TTC549 (cell line): Measurements from ENCODE around the gene PCNX3.

Experiments used
- FAIRE-seq: peaks from 2 replicates; lab custom pipeline; 2012; peaks lifted over from hg19 to GRCh38; lab: Jason Lieb, UNC

Gene PCNX3

DNA sequence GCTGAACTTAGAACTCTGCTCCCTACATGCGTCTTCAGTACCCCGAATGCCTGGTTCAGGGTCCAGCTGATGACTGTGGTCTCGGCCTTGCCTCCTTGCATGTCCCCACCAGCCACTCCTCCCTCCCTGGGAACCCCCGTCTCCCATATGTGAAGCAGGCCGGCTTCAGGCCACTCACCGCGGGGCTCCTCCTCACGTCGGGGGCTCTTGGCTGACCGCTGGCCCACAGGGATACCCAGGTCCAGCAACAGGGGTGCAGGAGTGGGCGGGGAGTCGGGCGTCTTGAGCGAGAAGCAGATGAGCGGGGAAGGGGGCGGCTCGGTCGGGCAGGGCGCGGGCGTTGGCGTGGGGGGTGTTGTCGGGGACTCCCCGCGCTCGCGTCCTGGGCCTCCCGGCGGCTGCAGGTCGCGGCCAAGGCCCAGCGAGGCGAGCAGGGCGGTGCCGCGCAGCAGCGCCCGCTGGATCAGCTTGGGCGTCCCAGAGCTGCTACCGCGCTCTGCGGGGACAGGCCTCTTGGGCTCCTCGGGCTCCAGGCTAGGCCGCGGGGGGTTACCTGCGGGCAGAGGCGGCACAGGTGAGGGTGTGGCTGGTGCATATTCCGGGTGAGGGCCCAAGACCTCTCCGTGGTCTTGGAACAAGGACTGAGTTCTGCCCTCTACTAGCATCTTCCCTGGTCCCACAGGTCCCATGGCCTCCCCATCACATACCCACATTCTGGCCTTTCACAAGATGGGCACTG lies 16.2 kb upstream of the PCNX3 start:
- no peak for FAIRE-seq

DNA sequence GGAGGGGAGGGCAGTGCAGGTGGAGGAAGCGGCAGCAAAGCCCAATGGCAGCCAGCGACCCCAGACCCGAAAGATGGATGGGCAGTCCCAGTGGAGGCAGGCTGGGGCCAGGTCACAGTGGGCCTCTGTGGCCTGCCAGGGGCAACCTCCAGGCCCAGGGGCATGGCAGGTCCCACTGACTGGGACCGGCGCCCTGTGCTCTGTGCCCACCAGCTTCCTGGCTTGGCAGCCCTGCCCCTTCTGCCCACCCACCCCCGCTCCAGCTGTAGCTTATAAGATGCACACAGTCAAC lies 15.7 kb upstream of the PCNX3 start:
- FAIRE-seq: no peak

DNA sequence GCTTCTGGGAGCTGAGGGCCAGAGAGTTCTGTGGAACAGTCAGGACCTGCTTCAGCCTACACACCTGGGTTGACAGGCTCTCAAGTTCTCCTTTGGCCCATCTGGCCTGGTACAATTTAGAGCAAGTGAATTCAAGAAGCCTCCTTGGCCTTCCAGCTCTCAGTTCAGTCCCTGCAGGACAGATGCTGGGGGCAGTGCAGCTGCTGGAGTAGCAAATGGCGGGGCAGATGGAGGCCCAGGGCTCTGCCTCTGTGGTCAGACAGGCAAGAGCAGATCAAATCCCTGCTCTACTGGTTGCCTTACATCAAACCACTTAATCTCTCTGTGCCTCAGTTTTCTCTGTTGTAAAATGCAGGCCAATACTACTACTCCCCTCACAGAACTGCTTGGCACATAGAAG lies 11.3 kb upstream of the PCNX3 start:
- FAIRE-seq: no peak

DNA sequence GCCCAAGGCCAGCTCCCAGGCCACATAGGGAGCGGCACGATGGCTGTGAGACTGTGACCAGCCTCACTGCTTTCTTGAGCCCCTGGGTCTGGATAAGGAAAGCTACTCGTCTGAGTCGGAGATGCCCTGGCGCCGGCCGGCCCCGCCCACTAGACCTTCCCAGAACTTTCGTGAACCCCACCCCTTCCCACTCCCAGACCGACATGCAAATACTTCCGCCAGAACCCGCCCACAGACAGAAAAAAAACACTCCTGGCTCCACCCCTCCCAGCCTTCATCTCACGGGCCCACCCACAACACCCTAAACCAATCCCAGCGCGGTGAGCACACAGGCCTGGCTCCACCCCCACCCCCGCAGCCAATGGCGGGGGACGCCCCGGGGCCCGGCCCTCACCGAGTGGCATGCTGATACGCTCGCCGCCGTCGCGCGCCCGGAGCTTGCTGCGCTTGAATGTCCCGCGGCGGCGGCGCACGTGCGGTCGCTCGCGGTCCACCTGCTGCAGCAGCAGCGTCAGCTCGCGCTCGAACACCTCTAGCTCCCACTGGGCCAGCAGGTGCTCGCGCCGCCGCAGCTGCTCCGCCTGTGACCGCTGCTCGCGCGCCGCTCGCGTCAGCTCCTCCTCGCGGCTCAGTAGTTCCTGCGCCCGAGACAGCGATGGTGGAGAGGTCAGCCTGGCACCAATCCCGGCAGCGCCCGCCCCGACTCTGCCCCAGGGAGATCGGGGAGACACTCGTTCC lies 8.5 kb upstream of the PCNX3 start:
- peak; percentile 79 for FAIRE-seq

DNA sequence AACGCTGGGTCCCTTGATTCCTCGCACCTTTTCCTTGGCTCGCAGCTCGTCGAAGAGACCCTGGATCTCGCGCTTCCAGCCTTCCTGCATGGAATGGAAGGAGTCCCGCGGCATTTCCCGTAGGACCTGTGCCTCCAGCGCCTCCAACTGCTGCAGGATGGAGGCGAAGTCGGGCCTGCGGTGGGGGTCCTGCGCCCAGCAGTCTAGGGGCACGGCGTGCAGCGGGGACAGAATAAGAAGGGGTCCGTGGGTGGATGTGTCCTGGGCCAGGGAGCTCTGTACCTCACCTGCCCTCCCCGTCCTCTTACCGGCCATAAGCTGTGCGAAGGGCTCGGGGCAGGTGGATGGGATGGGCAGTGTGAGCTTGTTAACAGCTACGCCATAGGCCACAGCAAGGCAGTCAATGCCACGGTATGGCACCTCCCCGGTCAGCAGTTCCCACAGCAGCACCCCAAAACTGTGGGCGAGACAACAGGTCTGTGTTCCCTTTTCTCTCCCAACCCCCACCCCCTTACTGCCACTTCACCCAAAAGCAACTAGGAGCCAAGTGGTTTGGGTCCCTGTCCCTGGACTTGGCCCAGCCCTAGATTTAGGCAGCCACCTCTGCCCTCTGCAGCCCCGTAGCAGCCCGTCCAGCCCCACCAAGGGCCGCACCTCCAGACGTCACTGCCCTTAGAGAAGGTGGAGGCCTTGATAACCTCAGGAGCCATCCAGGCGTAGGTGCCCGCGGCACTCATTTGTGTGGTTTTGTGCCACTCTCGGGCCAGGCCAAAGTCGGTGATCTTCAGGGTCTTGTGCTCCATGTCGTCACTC lies 7.8 kb upstream of the PCNX3 start:
- no peak for FAIRE-seq

DNA sequence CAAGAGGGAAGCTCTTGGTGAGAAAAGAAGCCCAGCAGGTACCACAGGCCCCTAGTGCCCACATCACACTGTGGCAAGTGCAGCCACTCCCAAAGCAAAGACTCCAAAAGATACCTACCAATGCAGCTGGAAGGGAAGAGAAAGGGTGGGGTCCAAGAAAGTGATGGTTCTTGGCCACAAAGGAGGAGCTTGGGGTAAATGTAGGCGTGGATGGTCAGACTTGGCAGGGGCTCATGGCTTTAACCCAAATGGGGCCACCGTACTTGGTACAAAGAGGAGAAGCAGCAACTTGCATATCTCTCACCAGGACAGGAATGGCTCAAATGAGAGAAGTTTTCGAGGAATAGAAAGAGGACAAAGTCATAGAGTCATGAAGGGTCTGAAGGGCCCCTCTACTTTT lies 6.3 kb upstream of the PCNX3 start:
- no peak for FAIRE-seq

DNA sequence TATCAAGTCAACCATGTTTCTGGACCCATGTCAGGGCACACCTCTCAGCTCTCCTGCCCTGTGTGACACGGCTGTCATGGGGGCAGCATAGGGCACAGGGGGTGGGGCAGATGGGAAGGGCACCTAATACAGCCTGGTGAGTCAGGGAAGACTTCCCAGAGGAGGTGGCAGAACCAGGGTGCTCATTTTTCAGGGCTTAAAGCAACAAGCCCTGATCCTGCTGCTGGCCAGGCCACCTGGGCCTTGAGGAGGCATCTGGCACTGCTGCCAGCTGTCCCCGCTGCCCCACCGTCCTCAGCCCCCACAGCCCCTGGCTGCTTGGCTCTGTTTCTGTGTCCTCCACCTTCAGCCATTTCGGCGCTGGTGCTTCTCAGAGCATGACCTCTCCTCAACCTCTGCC lies 5.9 kb upstream of the PCNX3 start:
- FAIRE-seq: no peak

DNA sequence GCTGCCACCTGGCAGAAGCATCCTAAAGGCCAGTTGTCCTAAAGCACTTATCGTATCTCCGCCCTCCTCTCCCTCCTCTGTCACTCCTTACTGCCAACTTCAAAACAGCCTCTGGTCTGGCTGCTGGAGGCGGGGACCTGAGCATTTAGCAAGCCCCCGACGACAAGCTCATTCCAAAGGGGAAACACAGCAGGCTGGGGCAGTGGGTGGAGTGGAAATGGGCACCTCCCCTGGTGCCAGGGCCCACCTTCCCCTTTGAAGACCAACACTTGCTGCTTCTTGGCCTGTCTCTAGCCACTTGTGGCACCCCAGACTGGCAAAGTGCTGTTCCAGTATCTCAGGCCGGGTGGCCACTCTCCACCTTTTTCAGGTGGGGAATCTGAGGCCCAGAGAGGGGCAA lies 5.2 kb upstream of the PCNX3 start:
- no peak for FAIRE-seq

DNA sequence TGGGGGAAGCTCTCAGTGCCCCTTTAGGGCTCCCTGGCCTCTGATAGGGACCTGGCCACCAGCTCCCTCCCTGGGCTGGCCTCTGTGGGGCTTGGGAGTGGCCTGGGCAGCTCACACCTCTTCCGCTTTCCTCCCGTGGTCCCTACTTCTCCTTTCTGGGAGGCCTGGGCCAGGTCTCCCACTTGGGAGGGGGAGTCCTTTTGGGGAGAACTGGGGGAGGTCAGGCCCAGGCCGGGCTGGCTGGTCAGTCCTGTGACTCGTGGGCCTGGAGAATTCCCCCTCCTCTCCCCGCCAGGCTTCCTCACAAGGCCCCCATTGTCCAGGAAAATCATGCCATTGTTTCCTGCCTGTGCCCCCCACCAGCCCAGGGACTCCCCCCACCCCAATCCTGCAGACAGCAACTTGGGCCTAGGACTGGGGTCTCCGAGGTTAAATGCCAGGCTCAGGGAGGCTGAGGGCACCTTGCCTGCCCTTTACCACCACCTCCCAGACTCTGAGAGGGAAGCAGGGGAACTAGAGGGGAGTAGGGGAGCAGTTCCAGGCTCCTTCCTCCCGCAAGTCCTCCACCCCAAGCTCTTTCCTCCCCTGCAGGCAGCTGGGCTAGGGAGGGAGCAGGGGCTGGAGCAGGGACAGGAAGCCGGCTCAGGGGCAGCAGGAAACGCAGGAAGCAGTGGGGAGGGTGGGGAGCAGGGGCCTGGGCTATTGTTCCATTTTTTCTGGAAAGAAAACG lies 4.4 kb upstream of the PCNX3 start:
- no peak for FAIRE-seq

DNA sequence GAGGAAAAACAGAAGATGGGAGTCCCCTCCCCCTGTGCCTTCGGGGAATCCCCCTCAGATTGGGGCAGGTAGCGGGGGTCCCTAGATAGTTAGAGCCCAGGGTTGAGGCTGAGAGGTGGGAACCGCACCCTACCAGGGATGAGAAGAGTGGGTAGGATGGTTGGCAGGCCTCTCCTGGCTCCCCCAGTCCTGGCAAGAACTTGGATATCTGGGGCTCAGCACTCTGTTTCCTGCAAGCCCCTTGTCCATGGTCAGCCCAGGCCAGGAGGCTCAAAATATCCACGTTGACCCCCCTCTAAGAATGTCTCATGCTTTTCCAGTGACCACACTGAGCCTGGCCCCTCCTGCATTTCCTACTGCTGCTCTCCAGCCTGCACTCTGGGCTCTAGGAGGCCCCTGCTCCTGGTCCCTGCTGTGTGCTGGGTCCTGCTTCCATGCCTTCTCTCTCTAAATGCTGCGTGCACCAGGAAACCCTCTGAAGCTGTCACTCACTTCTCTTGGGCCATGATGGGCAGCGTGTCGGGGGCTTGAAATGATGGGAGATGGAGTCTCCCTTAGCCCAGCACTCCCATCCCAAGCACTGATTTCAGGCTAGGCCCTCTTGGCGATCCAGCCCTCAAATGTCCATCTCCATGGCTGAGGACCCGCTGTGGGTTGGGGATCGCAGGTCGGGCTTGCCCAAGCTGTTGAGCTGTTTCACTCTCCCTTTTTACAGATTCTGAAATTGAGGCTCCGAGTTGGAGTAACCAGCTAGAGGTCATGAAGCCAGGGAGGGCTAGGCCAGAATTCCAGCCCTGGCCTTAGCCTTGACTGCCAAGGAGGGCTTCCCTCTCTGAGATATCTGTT lies 3.6 kb upstream of the PCNX3 start:
- no peak for FAIRE-seq

DNA sequence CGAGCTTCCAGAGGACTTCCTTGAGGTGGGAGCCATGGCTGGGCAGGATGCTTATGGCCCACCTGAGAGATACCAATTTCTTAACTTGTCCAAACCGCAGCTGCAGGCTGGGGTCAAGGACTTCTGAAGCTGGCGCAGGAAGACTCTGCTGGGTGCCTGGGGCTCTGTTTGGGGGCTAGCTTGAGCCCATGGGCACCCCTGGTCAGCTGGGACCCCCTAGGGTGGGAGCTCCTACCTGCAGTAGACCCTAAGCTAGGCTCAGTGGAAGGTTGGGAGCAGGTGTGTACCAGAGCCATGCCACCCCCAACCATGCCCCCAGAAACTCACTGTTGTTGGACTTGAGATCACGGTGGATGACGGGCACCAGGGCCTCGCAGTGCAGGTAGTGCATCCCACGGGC lies 2.9 kb upstream of the PCNX3 start:
- FAIRE-seq: no peak

DNA sequence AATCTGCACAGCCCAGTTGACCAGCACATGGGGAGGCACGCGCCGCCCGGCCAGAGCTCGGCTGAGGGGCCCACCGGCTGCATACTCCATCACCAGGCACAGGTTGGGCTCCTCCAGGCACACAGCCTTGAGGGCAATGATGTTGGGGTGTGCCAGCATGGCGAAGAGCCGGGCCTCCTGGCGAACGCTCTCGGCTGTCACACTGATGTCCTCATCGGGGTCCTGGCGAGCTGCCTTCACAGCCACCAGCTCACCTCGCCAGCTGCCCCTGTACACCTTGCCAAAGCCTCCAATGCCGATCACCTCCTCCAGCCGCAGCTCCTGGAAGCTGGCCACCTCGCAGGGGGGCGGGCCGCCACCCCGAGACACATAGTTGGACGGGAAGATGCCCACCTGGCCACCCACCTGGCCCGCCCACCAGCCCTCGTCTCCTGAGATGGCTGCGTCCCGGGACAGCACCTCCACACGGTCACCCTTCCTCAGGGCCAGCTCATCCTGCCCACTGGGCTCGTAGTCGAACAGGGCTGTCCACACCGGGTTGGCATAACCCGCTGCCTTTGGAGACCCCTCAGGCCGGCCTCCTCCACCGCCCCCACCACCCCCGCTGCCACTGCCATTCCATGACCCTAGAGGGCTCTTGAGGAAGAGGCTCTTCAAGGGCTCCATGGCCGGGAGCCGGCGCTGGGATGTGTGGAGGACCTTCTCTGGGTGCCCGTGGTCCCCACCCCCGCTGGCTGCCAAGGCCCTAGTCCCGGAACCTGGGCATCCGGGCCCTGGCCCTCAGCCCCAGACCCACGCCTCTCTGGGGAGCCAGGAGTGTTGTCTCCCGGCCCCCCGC lies 2.3 kb upstream of the PCNX3 start:
- FAIRE-seq: no peak

DNA sequence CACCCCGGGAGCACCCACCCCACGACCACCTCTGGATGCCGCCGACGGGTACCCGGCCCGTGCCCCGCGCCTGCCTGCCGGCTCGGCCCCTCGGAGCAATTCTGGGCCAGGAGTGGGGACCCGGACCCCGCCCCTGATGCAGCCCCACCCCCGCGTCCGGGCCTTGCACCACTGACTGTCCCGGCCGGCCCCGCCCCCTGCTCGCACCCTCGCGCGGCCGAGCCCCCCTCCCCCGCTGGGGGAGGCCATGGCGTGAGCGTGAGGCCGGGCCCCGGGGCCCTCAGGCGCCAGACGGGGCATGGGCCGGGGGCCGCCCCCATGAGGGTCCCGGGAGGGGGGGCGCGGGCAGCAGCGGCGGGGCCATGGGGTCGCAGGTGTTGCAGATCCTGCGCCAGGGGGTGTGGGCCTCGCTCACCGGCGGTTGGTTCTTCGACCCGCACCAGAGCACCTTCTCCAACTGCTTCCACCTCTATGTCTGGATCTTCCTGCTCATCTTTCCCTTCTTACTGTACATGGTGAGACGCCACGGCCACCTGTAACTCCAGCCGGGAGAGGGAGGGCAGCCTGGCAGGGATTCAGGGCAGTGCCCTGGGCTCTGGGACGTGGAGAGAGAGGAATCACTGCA lies 486 bp downstream of the PCNX3 start:
- FAIRE-seq: no peak

DNA sequence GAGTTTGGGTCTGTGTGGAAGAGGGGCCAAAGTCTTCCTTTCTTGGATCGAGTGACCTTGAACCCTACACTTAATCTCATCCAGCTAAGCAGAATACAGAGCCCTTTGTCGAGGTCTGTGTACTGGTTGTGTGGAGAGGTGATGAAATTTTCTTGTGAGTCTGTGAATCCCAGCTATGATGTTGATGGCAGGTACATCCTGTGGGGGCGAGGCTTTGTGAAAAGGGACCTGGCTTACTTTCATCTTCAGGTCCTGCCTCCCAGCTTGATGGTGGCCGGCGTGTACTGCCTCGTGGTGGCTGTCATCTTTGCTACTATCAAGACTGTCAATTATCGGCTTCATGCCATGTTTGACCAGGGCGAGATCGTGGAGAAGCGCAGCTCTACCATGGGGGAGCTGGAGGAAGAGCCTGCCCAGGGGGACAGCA lies 1.0 kb downstream of the PCNX3 start:
- no peak for FAIRE-seq

DNA sequence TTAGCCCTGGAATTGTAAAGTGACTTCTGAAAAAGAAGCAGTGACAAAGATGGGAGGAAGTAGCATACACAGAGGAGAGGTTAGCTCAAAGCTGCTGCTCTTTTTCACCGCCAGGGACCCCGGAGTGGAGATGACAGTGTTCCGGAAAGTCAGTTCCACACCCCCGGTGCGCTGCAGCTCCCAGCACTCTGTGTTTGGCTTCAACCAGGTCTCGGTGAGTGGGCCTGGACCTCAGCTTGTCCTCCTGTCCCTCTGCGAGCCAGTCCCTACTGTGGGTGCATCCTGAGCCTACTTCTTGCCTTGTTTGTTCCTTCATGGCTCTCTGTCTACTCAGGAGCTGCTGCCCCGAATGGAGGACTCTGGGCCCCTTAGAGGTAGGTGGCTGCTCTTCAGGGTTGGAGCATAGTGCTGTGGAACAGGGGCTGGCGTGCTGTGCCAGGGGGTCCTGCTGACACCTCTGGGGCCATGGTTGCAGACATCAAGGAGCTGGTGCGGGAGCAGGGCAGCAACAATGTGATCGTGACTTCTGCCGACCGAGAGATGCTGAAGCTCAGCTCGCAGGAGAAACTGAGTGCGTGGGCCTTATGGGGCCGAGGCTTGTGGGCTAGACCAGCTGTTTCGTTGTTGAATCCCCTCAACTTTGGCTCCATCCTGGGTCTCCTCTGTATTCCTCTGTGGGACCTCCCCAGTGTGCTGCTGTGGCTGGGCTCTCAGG lies 1.7 kb downstream of the PCNX3 start:
- FAIRE-seq: no peak

DNA sequence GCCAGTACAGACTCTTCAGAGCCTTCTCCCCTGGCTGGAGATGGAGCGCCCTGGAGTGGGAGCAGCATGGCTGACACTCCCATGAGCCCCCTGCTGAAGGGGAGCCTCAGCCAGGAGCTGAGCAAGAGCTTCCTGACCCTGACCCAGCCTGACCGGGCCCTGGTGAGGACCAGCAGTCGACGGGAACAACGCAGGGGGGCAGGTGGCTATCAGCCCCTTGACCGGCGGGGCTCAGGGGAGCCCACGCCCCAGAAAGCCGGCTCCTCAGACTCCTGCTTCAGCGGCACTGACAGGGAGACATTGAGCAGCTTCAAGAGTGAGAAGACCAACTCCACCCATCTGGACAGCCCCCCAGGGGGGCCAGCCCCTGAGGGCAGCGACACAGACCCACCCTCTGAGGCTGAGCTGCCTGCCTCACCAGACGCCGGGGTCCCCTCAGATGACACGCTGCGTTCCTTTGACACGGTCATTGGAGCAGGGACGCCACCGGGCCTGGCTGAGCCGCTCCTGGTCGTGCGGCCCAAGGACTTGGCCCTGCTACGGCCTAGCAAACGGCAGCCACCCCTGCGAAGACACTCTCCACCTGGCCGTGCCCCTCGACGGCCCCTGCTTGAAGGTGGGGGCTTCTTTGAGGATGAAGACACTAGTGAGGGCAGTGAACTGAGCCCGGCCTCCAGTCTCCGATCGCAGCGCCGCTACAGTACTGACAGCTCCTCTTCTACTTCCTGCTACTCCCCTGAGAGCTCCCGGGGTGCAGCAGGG lies 2.6 kb downstream of the PCNX3 start:
- FAIRE-seq: no peak

DNA sequence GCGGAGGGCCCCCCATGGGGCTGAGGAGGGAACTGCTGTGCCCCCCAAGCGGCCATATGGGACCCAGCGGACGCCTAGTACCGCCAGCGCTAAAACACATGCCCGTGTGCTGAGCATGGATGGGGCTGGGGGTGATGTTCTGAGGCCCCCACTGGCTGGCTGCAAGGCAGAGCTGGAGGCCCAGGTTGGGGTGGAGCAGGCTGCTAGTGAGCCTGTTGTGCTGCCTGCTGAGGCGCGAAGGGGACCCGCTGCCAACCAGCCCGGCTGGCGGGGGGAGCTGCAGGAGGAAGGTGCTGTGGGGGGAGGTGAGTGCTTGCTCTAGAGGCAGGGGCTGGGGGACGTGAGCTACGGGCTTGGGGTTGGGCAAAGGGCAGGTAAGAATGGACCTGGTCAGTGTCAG lies 3.2 kb downstream of the PCNX3 start:
- FAIRE-seq: no peak

DNA sequence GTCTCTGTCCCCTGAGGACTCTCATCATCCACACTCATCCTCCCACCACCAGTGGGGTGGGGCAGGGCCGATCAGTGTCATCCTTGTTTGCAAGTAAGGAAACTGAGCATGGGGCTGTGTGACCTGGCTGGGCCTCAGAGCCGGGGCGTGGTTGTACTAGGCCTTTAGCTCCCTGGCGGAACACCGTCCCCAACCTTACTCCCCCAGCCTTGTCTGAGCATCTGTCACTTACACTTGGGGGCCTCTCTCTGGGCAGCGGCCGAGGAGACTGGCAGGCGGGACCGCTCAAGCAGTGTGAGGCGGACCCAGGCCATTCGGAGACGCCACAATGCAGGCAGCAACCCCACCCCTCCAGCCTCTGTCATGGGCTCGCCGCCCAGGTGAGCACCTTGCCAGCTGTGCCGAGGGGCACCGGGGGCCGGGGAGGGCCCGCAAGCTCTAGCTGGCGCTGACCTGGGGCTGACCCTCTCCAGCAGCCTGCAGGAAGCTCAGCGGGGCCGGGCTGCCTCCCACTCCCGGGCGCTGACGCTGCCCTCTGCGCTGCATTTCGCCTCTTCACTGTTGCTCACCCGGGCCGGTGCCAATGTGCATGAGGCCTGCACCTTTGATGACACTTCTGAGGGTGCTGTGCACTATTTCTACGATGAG lies 3.8 kb downstream of the PCNX3 start:
- no peak for FAIRE-seq
